Right lobe of liver (tissue), 4 donors: ENCODE measurements around the gene C2orf49.

Source experiments
- CTCF ChIP-seq, 4 donors: fragments of 200-600 bp in 3 of 4; fragments of 450-650 bp in 1 of 4; IDR thresholded peaks; one replicate each; pipeline versions ENCODE4 v1.5.1 to v1.8.0; 2016 to 2022; ENCODE audit warnings: antibody characterized with exemption in 4 of 4, mild to moderate bottlenecking in 2 of 4
- POLR2A ChIP-seq: fragments of 450-650 bp; IDR thresholded peaks from one replicate; pipeline ENCODE4 v1.6.1; 2017; ENCODE audit warnings: antibody characterized with exemption, mild to moderate bottlenecking
- donor health status: DM: no; HTN: no; CAD: no.
- donor health status: DM: no; HTN: no; CAD: no.
- donor health status: DM: no; HTN: yes; CAD: no.

- TF ChIP-seq POLR2A (no peak), CTCF (IDR thresholded peaks at IDR 0.05) (no peak)
These were observed 25.7 kb downstream of the C2orf49 start for GRCh38 chr2:105362862-105363591.
